HCT116 (cell line): Measurements from ENCODE around the gene TPRG1L. TPM values are rescaled to one million over a fixed set of nuclear protein-coding genes. Genes with fewer than 3 reads are reported as not detected.

ENCODE experiments used
- ATAC-seq: fragments of 200-7000 bp; cut with Tn5 transposase; 2 replicates; pipeline ENCODE4 v1.9.1; 2020; ENCODE audit warnings: mild to moderate bottlenecking, moderate library complexity
- BruUV-seq: library from RNA; stranded (reverse); fragments of 400-500 nt; replicated peaks from 2 replicates; lab custom pipeline; 2021; lab: Mats Ljungman, UMichigan
- CTCF ChIA-PET: fragments of 300-600 bp; sonication (Branson Sonifier 250); formaldehyde crosslinking; loops from one replicate; lab custom pipeline; 2021; ENCODE audit warnings: antibody characterized with exemption; lab: Charles Lee
- POLR2A ChIA-PET: fragments of 300-600, 350-600 bp; sonication (Branson Sonifier 250); formaldehyde crosslinking; loops from one replicate; lab custom pipeline; 2021; ENCODE audit warnings: antibody characterized with exemption; lab: Charles Lee
- RAD21 ChIA-PET, 2 experiments: fragments of 300-600 bp; sonication (Branson Sonifier 250); formaldehyde crosslinking; loops; one replicate each; lab custom pipeline; 2023; ENCODE audit warnings: low total read pairs in 2 of 2; ENCODE audit not compliant: uncharacterized antibody in 2 of 2, unreplicated experiment in 2 of 2, low non-redundant PET in 1 of 2; lab: Charles Lee
- DNase-seq: peaks from one replicate; pipeline ENCODE4 v3.0.0-alpha.2; 2010; ENCODE audit warnings: low read depth, low spot score
- H2AFZ ChIP-seq: fragments of 200-600 bp; shearing (Covaris generic), sonication (generic); 2 replicates; pipeline ENCODE4 v1.6.1; 2017; ENCODE audit warnings: low read depth, mixed run types, mixed read lengths, antibody characterized with exemption, low read length; ENCODE audit not compliant: poor library complexity, severe bottlenecking
- H3K27ac ChIP-seq: 2 replicates; pipeline ENCODE4 v1.5.1; 2012; ENCODE audit warnings: low read depth, low read length
- H3K27me3 ChIP-seq: fragments of 200-600 bp; sonication (generic); 2 replicates; pipeline ENCODE4 v1.6.1; 2016; ENCODE audit warnings: mixed run types, low read length, mixed read lengths; ENCODE audit not compliant: insufficient read depth
- H3K36me3 ChIP-seq, 2 experiments: fragments of 200-500 bp in 1 of 2; fragments of 200-600 bp in 1 of 2; sonication (Bioruptor generic) in 1 of 2; sonication (generic) in 1 of 2; 2 replicates each; pipeline versions ENCODE4 v1.5.1 to v1.6.1; 2014 to 2016; ENCODE audit warnings: low read length in 2 of 2, inconsistent platforms in 1 of 2, mixed read lengths in 1 of 2, mixed run types in 1 of 2; ENCODE audit not compliant: insufficient read depth in 2 of 2, control insufficient read depth in 1 of 2
- H3K4me1 ChIP-seq, 2 experiments: fragments of 200-600 bp in 1 of 2; sonication (generic) in 1 of 2; 2 replicates each; pipeline versions ENCODE4 v1.5.1 to v1.6.1; 2012 to 2017; ENCODE audit warnings: low read length in 2 of 2, inconsistent platforms in 1 of 2, mild to moderate bottlenecking in 1 of 2, mixed read lengths in 1 of 2, mixed run types in 1 of 2, moderate library complexity in 1 of 2; ENCODE audit not compliant: insufficient read depth in 2 of 2, control insufficient read depth in 1 of 2
- H3K4me2 ChIP-seq: fragments of 200-600 bp; sonication (generic); 2 replicates; pipeline ENCODE4 v1.6.1; 2017; ENCODE audit warnings: mixed run types, low read length, mixed read lengths
- H3K4me3 ChIP-seq, 2 experiments: fragments of 200-600 bp in 1 of 2; sonication (generic) in 1 of 2; replicated peaks in 1 of 2; 2 replicates each; pipeline ENCODE4 v1.5.1; 2011 to 2016; ENCODE audit warnings: low read length in 2 of 2, control low read depth in 1 of 2, low read depth in 1 of 2, mild to moderate bottlenecking in 1 of 2, mixed read lengths in 1 of 2, mixed run types in 1 of 2
- H3K79me2 ChIP-seq: fragments of 200-600 bp; sonication (generic); 2 replicates; pipeline ENCODE4 v1.6.1; 2017; ENCODE audit warnings: mild to moderate bottlenecking, mixed run types, low read length, moderate library complexity, mixed read lengths; ENCODE audit not compliant: insufficient read depth
- H3K9ac ChIP-seq: fragments of 200-600 bp; sonication (generic); 2 replicates; pipeline ENCODE4 v1.6.1; 2016; ENCODE audit warnings: low read length, mixed read lengths
- H3K9me2 ChIP-seq: fragments of 200-600 bp; sonication (generic), shearing (Covaris generic); 2 replicates; pipeline ENCODE4 v1.6.1; 2017; ENCODE audit warnings: mixed run types, mild to moderate bottlenecking, moderate library complexity; ENCODE audit not compliant: insufficient read depth
- H3K9me3 ChIP-seq, 2 experiments: fragments of 200-500 bp in 1 of 2; fragments of 200-600 bp in 1 of 2; sonication (Bioruptor generic) in 1 of 2; sonication (generic) in 1 of 2; 2 replicates each; pipeline ENCODE4 v1.6.1; 2014 to 2017; ENCODE audit warnings: low read length in 2 of 2, mixed read lengths in 2 of 2, inconsistent platforms in 1 of 2, low read depth in 1 of 2, mild to moderate bottlenecking in 1 of 2, mixed run types in 1 of 2, moderate library complexity in 1 of 2; ENCODE audit not compliant: control insufficient read depth in 1 of 2, insufficient read depth in 1 of 2
- H4K20me1 ChIP-seq: fragments of 200-600 bp; sonication (generic), shearing (Covaris generic); 2 replicates; pipeline ENCODE4 v1.6.1; 2017; ENCODE audit warnings: mixed run types, mild to moderate bottlenecking, moderate library complexity; ENCODE audit not compliant: insufficient read depth
- ATF3 ChIP-seq: IDR thresholded peaks from 2 replicates; pipeline ENCODE4 v1.6.1; 2012
- CBX3 ChIP-seq: IDR thresholded peaks from 2 replicates; pipeline ENCODE4 v1.6.1; 2012; ENCODE audit warnings: low read depth
- CEBPB ChIP-seq: IDR thresholded peaks from 2 replicates; pipeline ENCODE4 v1.6.1; 2012; ENCODE audit warnings: low read depth
- CTCF ChIP-seq, 3 experiments: fragments of 200-600 bp in 1 of 3; sonication (generic) in 1 of 3; IDR thresholded peaks in 2 of 3; conservative IDR thresholded peaks in 1 of 3; 2 replicates each; pipeline ENCODE4 v1.5.1; 2012 to 2017; ENCODE audit warnings: low read depth in 2 of 3, low read length in 2 of 3, antibody characterized with exemption in 1 of 3, borderline replicate concordance in 1 of 3, control low read depth in 1 of 3, mild to moderate bottlenecking in 1 of 3, mixed read lengths in 1 of 3, mixed run types in 1 of 3, moderate library complexity in 1 of 3; ENCODE audit not compliant: insufficient read depth in 1 of 3
- ELF1 ChIP-seq: IDR thresholded peaks from 2 replicates; pipeline ENCODE4 v1.6.1; 2012; ENCODE audit warnings: low read depth, borderline replicate concordance
- EZH2 ChIP-seq: fragments of 200-600 bp; sonication (generic); IDR thresholded peaks from 2 replicates; pipeline ENCODE4 v1.6.1; 2017; ENCODE audit warnings: antibody characterized with exemption, mixed run types
- EZH2phosphoT487 ChIP-seq: fragments of 200-600 bp; IDR thresholded peaks from 2 replicates; pipeline ENCODE4 v1.6.1; 2018; ENCODE audit warnings: antibody characterized with exemption, borderline replicate concordance
- MAX ChIP-seq: IDR thresholded peaks from 2 replicates; pipeline ENCODE4 v1.6.1; 2012
- POLR2AphosphoS5 ChIP-seq: IDR thresholded peaks from 2 replicates; pipeline ENCODE4 v1.6.1; 2011; ENCODE audit warnings: mild to moderate bottlenecking, low read depth, low read length, moderate library complexity
- REST ChIP-seq: IDR thresholded peaks from 2 replicates; pipeline ENCODE4 v1.6.1; 2012; ENCODE audit warnings: low read depth
- SIN3A ChIP-seq: IDR thresholded peaks from 2 replicates; pipeline ENCODE4 v1.6.1; 2012; ENCODE audit warnings: low read depth
- SRF ChIP-seq: IDR thresholded peaks from 2 replicates; pipeline ENCODE4 v1.6.1; 2012; ENCODE audit warnings: low read depth
- TCF7L2 ChIP-seq: IDR thresholded peaks from 2 replicates; pipeline ENCODE4 v1.7.0; 2011; ENCODE audit warnings: borderline replicate concordance, inconsistent platforms; ENCODE audit not compliant: insufficient read depth, insufficient read length; ENCODE audit errors: extremely low read depth
- YY1 ChIP-seq: IDR thresholded peaks from 2 replicates; pipeline ENCODE4 v1.6.1; 2011; ENCODE audit warnings: low read length, low read depth, moderate library complexity, mild to moderate bottlenecking; ENCODE audit not compliant: insufficient replicate concordance; ENCODE audit errors: extremely low read depth
- ZBTB33 ChIP-seq: IDR thresholded peaks from 2 replicates; pipeline ENCODE4 v1.6.1; 2011; ENCODE audit warnings: mild to moderate bottlenecking, low read length, moderate library complexity; ENCODE audit not compliant: insufficient replicate concordance; ENCODE audit errors: extremely low read depth
- intact Hi-C: fragments of 100-400 bp; cut with micrococcal nuclease; formaldehyde crosslinking; loops from 2 replicates; pipeline ENCODE4 v1.10.0; 2022
- total RNA-seq: library from RNA; stranded (reverse); gene quantifications from one replicate; pipeline ENCODE4 v1.2.1, GENCODE V29; 2021; ENCODE audit not compliant: unreplicated experiment

The TPRG1L gene
- total RNA-seq, 1 experiment from 2014 or later = 25.6 TPM

GRCh38 chr1:3581296-3582036, 43.3 kb upstream of the TPRG1L start:
- H3K4me2 ChIP-seq = no peak overlapping the region
- no peaks in the 10 kb centered on the region for H3K79me2 ChIP-seq
- CTCF ChIA-PET = no interaction called here
- no peak overlapping the region for H3K27ac ChIP-seq
- H3K9ac ChIP-seq = no peak overlapping the region
- H4K20me1 ChIP-seq = no peaks in the 10 kb centered on the region
- H3K4me3 ChIP-seq = no peak overlapping the region
- TF ChIP-seq ELF1 (no peak), EZH2phosphoT487 (no peak), ZBTB33 (no peak), CEBPB (no peak), TCF7L2 (no peak), YY1 (no peak), SIN3A (no peak), ATF3 (no peak), REST (no peak), CTCF (IDR thresholded peaks at IDR 0.05 in 2 of 3, conservative IDR thresholded peaks at IDR 0.05 in 1 of 3; ENCODE audit: borderline replicate concordance in 1 of 3, insufficient read depth in 1 of 3, low read depth in 2 of 3, low read length in 2 of 3) (no peak), EZH2 (no peak), CBX3 (no peak), POLR2AphosphoS5 (no peak), SRF (no peak), MAX (no peak)
- ATAC-seq (no peak), DNase-seq (no peak)
- H3K36me3 ChIP-seq = no peaks in the 10 kb centered on the region
- H2AFZ ChIP-seq = no peak overlapping the region
- intact Hi-C loops = no loop called here
- RAD21 ChIA-PET = no interaction called here
- H3K9me2 ChIP-seq = no peaks in the 10 kb centered on the region
- no peaks in the 10 kb centered on the region; a peak in 1 of 4 replicates for H3K9me3 ChIP-seq
- POLR2A ChIA-PET = no interaction called here
- no peaks in the 10 kb centered on the region for H3K4me1 ChIP-seq
- H3K27me3 ChIP-seq = no peaks in the 10 kb centered on the region
- BruUV-seq = no TSS peak
